HepG2 (cell line): ENCODE data around the gene ZNF467. TPM values are rescaled to one million over a fixed set of nuclear protein-coding genes. Genes with fewer than 3 reads are reported as not detected.

Experiments used
- ATAC-seq: fragments of 200-7000 bp; cut with Tn5 transposase; 3 replicates; pipeline ENCODE4 v1.9.1; 2020; ENCODE audit warnings: mild to moderate bottlenecking, moderate library complexity
- BruUV-seq: library from RNA; stranded (reverse); fragments of 400-500 nt; replicated peaks from 2 replicates; lab custom pipeline; 2021; lab: Mats Ljungman, UMichigan
- CTCF ChIA-PET: fragments of 300-600 bp; formaldehyde crosslinking; extraction: SDS; loops from one replicate; lab custom pipeline; 2021; ENCODE audit warnings: low total read pairs, inconsistent platforms, low intra/inter-chr PET ratio; lab: Yijun Ruan, JAX
- POLR2A ChIA-PET: fragments of 350-600 bp; sonication (Branson Sonifier 250); formaldehyde crosslinking; loops from one replicate; lab custom pipeline; 2020; ENCODE audit warnings: antibody characterized with exemption, inconsistent platforms; lab: Yijun Ruan, JAX
- DNase-seq: peaks from one replicate; pipeline ENCODE4 v3.0.0-alpha.2; 2015; ENCODE audit warnings: low spot score
- FAIRE-seq: peaks from 3 replicates; lab custom pipeline; 2011; peaks lifted over from hg19 to GRCh38; lab: Jason Lieb, UNC
- H2AFZ ChIP-seq: one replicate; pipeline ENCODE4 v1.6.1; 2011; ENCODE audit warnings: low read length, inconsistent platforms
- H3K27ac ChIP-seq: fragments of 300-600 bp; 3 replicates; pipeline ENCODE4 v1.8.0; 2011; ENCODE audit warnings: mixed run types, mild to moderate bottlenecking, mixed read lengths, low read length, inconsistent platforms; ENCODE audit not compliant: insufficient read depth; ENCODE audit errors: extremely low read length
- H3K27me3 ChIP-seq, 2 experiments: fragments of 200-600 bp in 1 of 2; 2 replicates in 1 of 2; 3 replicates in 1 of 2; pipeline versions ENCODE4 v1.6.0 to v1.8.0; 2011; ENCODE audit warnings: low read length in 2 of 2, mild to moderate bottlenecking in 2 of 2, moderate library complexity in 2 of 2, inconsistent platforms in 1 of 2; ENCODE audit not compliant: insufficient read depth in 2 of 2, control insufficient read depth in 1 of 2
- H3K36me3 ChIP-seq, 2 experiments: fragments of 200-600 bp in 1 of 2; replicated peaks in 1 of 2; 2 replicates in 1 of 2; 3 replicates in 1 of 2; pipeline versions ENCODE4 v1.5.1 to v1.8.0; 2011; ENCODE audit warnings: low read length in 2 of 2, inconsistent platforms in 1 of 2; ENCODE audit not compliant: insufficient read depth in 2 of 2, control insufficient read depth in 1 of 2
- H3K4me1 ChIP-seq: 2 replicates; pipeline ENCODE4 v1.5.1; 2012; ENCODE audit warnings: low read length, inconsistent platforms; ENCODE audit not compliant: insufficient read depth
- H3K4me2 ChIP-seq: 2 replicates; pipeline ENCODE4 v1.6.0; 2011; ENCODE audit warnings: low read depth, low read length, inconsistent platforms
- H3K4me3 ChIP-seq, 3 experiments: fragments of 200-600 bp in 1 of 3; sonication (generic), shearing (Covaris generic) in 1 of 3; replicated peaks in 1 of 3; 2 replicates each; pipeline ENCODE4 v1.5.1; 2011 to 2016; ENCODE audit warnings: low read length in 3 of 3, inconsistent platforms in 2 of 3, low read depth in 2 of 3, mild to moderate bottlenecking in 2 of 3, control low read depth in 1 of 3, mixed read lengths in 1 of 3; ENCODE audit not compliant: insufficient read depth in 1 of 3
- H3K79me2 ChIP-seq: one replicate; pipeline ENCODE4 v1.6.1; 2011; ENCODE audit warnings: low read length, inconsistent platforms; ENCODE audit not compliant: insufficient read depth
- H3K9ac ChIP-seq: 2 replicates; pipeline ENCODE4 v1.6.0; 2011; ENCODE audit warnings: mild to moderate bottlenecking, low read depth, low read length, inconsistent platforms; ENCODE audit not compliant: insufficient read depth
- H3K9me3 ChIP-seq: 2 replicates; pipeline ENCODE4 v1.5.1; 2012; ENCODE audit warnings: mild to moderate bottlenecking, low read length
- H4K20me1 ChIP-seq: 2 replicates; pipeline ENCODE4 v1.6.0; 2011; ENCODE audit warnings: inconsistent platforms, mild to moderate bottlenecking, low read length, moderate library complexity; ENCODE audit not compliant: insufficient read depth
- PRPF4 ChIP-seq: fragments of 200-400 bp; formaldehyde crosslinking; IDR thresholded peaks from 2 replicates; pipeline ENCODE4 v1.6.1; 2016; ENCODE audit warnings: low read length, low read depth; ENCODE audit not compliant: poor library complexity, severe bottlenecking
- WGBS: methylation state at CpG from one replicate; pipeline ENCODE4 v1.1.6; 2017; ENCODE audit warnings: low lambda C conversion rate; 5-methylcytosine and 5-hydroxymethylcytosine counted together
- in situ Hi-C: cut with HindIII; loops from 2 replicates; pipeline ENCODE4 v1.10.0; 2017; ENCODE audit warnings: low pct_unique_long_range_greater_than_20kb; ENCODE audit not compliant: extremely low pct_ligation_motif_present
- intact Hi-C: fragments of 100-400 bp; cut with micrococcal nuclease; formaldehyde crosslinking; loops from one replicate; pipeline ENCODE4 v1.10.0; 2022; ENCODE audit not compliant: unreplicated experiment
- polyA plus RNA-seq, 8 experiments: library from polyadenylated mRNA; depleted of rRNA in 3 of 8; stranded (reverse) in 7 of 8; unstranded in 1 of 8; fragments of >200 nt; fragmentation: Illumina TruSeq in 4 of 8; extraction: Trizol in 4 of 8; gene quantifications; 2 replicates each; pipeline versions ENCODE4 v1.2.1 to v1.2.3, GENCODE V29; 2011 to 2016; ENCODE audit warnings: low read depth in 4 of 8, missing spikeins in 1 of 8, mixed read lengths in 1 of 8; ENCODE audit not compliant: insufficient read depth in 1 of 8
- total RNA-seq, 5 experiments: library from RNA; depleted of rRNA; stranded (reverse); fragments of >200 nt; fragmentation: Illumina TruSeq; extraction: Trizol; gene quantifications; 2 replicates each; pipeline ENCODE4 v1.2.3, GENCODE V29; 2016; ENCODE audit warnings: low read depth in 1 of 5
- TF ChIP-seq, protein P1 (sequence below), 2 experiments: fragments of 450-650 bp in 1 of 2; sonication (generic) in 1 of 2; formaldehyde crosslinking in 1 of 2; IDR thresholded peaks; 2 replicates each; pipeline versions ENCODE4 v1.6.1 to v1.8.0; 2016 to 2022; ENCODE audit warnings: antibody characterized with exemption in 1 of 2, mild to moderate bottlenecking in 1 of 2, missing genetic modification reagents in 1 of 2

The ZNF467 gene
- total and polyA plus RNA-seq, 2 of the 13 experiments (the other 11 are each of a cell fraction or from before 2014, with no cell fraction given), result 0.03 TPM; not detected in 1

DNA sequence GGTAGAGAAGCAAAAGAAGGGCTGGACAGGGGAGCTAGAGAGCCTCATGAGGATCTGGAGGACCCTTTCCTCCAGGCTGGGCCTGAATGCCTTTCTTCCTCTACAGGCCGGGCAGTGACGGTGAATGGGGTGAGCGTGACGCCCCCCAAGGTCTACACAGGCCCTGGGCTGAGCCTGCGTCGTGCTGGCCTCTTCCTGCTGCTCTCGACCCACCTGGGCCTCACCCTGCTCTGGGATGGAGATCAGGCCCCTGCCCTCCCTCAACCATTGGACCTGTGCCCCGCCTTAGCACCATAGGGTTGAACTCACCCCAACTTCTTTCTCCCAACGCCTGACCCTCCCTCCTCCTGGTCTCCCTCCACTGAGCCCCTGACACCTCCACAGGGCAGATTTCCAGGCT, 12.6 kb upstream of the ZNF467 start (continued):
- TF ChIP-seq, protein P1, sequence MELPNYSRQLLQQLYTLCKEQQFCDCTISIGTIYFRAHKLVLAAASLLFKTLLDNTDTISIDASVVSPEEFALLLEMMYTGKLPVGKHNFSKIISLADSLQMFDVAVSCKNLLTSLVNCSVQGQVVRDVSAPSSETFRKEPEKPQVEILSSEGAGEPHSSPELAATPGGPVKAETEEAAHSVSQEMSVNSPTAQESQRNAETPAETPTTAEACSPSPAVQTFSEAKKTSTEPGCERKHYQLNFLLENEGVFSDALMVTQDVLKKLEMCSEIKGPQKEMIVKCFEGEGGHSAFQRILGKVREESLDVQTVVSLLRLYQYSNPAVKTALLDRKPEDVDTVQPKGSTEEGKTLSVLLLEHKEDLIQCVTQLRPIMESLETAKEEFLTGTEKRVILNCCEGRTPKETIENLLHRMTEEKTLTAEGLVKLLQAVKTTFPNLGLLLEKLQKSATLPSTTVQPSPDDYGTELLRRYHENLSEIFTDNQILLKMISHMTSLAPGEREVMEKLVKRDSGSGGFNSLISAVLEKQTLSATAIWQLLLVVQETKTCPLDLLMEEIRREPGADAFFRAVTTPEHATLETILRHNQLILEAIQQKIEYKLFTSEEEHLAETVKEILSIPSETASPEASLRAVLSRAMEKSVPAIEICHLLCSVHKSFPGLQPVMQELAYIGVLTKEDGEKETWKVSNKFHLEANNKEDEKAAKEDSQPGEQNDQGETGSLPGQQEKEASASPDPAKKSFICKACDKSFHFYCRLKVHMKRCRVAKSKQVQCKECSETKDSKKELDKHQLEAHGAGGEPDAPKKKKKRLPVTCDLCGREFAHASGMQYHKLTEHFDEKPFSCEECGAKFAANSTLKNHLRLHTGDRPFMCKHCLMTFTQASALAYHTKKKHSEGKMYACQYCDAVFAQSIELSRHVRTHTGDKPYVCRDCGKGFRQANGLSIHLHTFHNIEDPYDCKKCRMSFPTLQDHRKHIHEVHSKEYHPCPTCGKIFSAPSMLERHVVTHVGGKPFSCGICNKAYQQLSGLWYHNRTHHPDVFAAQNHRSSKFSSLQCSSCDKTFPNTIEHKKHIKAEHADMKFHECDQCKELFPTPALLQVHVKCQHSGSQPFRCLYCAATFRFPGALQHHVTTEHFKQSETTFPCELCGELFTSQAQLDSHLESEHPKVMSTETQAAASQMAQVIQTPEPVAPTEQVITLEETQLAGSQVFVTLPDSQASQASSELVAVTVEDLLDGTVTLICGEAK (IDR thresholded peaks at IDR 0.05), result no peak
- TF ChIP-seq, protein P1 (CRISPR knock-in tag; IDR thresholded peaks at IDR 0.05), result no peak

DNA sequence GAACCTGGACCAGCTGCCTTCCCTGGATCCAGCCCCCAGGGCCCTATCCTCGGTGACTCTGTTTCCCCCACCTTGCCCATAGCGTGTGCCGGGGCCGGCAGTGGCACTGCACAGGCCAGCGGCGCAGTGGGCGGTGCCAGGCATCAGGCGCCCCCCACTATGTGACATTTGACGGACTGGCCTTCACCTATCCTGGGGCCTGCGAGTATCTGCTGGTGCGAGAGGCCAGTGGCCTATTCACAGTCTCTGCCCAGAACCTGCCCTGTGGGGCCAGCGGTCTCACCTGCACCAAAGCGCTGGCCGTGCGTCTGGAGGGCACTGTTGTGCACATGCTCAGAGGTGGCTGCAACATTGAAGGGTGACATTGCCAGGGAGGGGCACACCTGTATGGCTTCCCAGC, 12.0 kb upstream of the ZNF467 start:
- H2AFZ ChIP-seq, result no peak overlapping the region
- H3K4me3 ChIP-seq, result no peak overlapping the region
- H3K4me1 ChIP-seq, result peaks cover 17% of the 10 kb centered on the region
- H4K20me1 ChIP-seq, result no peaks in the 10 kb centered on the region
- CTCF ChIA-PET, result no interaction called here
- BruUV-seq, result no TSS peak
- H3K4me2 ChIP-seq, result no peak overlapping the region
- H3K9ac ChIP-seq, result no peak overlapping the region
- no peak for FAIRE-seq
- in situ Hi-C loops (no loop called here), intact Hi-C loops (no loop called here)
- POLR2A ChIA-PET, result no interaction called here
- peaks cover 4 to 20% of the 10 kb centered on the region in 2 experiments; a peak in 4 of 5 replicates for H3K27me3 ChIP-seq
- no peaks in the 10 kb centered on the region for H3K79me2 ChIP-seq
- ATAC-seq, result no peak
- H3K27ac ChIP-seq, result no peak overlapping the region
- no peak for TF ChIP-seq PRPF4
- H3K36me3 ChIP-seq, result no peaks in the 10 kb centered on the region
- WGBS, result no CpG with 5 or more reads among the region's 15 CpGs
- no peaks in the 10 kb centered on the region for H3K9me3 ChIP-seq
- no peak for DNase-seq
